H1 (cell line): ENCODE data around the gene TBX21.

Experiments
- ATF2 ChIP-seq: IDR thresholded peaks from 2 replicates; pipeline ENCODE4 v1.6.1; 2012; ENCODE audit warnings: low read length, inconsistent platforms
- BCL11A ChIP-seq, 2 experiments: IDR thresholded peaks; one replicate each; pipeline ENCODE4 v1.6.1; 2011; ENCODE audit warnings: low read depth in 2 of 2, low read length in 2 of 2, mild to moderate bottlenecking in 2 of 2
- POLR2A ChIP-seq, 2 experiments: IDR thresholded peaks; 1 replicate in 1 of 2; 2 replicates in 1 of 2; pipeline ENCODE4 v1.6.1; 2011; ENCODE audit warnings: low read depth in 2 of 2, low read length in 2 of 2, mild to moderate bottlenecking in 2 of 2; ENCODE audit errors: control extremely low read depth in 1 of 2
- POLR2AphosphoS5 ChIP-seq: IDR thresholded peaks from 2 replicates; pipeline ENCODE4 v1.6.1; 2011; ENCODE audit warnings: low read depth, low read length
- RBBP5 ChIP-seq: IDR thresholded peaks from 2 replicates; pipeline ENCODE4 v1.7.1; 2012; ENCODE audit warnings: low read depth, mild to moderate bottlenecking, inconsistent platforms, low read length, moderate library complexity, borderline replicate concordance
- RNF2 ChIP-seq: fragments of 200-900, 300-1000 bp; sonication (generic); IDR thresholded peaks from 2 replicates; pipeline ENCODE4 v1.7.1; 2016; ENCODE audit warnings: borderline replicate concordance, low read depth, mild to moderate bottlenecking, antibody characterized with exemption, low read length; ENCODE audit not compliant: poor library complexity, severe bottlenecking; ENCODE audit errors: missing control alignments
- SP1 ChIP-seq: IDR thresholded peaks from 2 replicates; pipeline ENCODE4 v1.6.1; 2011; ENCODE audit warnings: low read depth, low read length
- TF ChIP-seq, protein P1 (sequence below), 3 experiments: IDR thresholded peaks; 1 replicate in 2 of 3; 2 replicates in 1 of 3; pipeline versions ENCODE4 v1.5.1 to v1.6.1; 2011; ENCODE audit warnings: low read length in 3 of 3, mild to moderate bottlenecking in 3 of 3, inconsistent platforms in 2 of 3, low read depth in 1 of 3, moderate library complexity in 1 of 3; ENCODE audit not compliant: insufficient read depth in 1 of 3; ENCODE audit errors: control extremely low read depth in 1 of 3
- TF ChIP-seq, protein P2 (sequence below): IDR thresholded peaks from 2 replicates; pipeline ENCODE4 v1.6.1; 2011; ENCODE audit warnings: low read length, improper control_type of control experiment

GRCh38 chr17:47717979-47718621 is 14.9 kb upstream of the TBX21 start:
- TF ChIP-seq ATF2 (no peak), RNF2 (no peak), SP1 (no peak), POLR2A (IDR thresholded peaks at IDR 0.05; ENCODE audit: control extremely low read depth in 1 of 2, low read depth in 2 of 2, low read length in 2 of 2) (no peak), POLR2AphosphoS5 (no peak), BCL11A (IDR thresholded peaks at IDR 0.05; ENCODE audit: low read depth in 2 of 2, low read length in 2 of 2) (no peak), RBBP5 (no peak)
- TF ChIP-seq, protein P1, sequence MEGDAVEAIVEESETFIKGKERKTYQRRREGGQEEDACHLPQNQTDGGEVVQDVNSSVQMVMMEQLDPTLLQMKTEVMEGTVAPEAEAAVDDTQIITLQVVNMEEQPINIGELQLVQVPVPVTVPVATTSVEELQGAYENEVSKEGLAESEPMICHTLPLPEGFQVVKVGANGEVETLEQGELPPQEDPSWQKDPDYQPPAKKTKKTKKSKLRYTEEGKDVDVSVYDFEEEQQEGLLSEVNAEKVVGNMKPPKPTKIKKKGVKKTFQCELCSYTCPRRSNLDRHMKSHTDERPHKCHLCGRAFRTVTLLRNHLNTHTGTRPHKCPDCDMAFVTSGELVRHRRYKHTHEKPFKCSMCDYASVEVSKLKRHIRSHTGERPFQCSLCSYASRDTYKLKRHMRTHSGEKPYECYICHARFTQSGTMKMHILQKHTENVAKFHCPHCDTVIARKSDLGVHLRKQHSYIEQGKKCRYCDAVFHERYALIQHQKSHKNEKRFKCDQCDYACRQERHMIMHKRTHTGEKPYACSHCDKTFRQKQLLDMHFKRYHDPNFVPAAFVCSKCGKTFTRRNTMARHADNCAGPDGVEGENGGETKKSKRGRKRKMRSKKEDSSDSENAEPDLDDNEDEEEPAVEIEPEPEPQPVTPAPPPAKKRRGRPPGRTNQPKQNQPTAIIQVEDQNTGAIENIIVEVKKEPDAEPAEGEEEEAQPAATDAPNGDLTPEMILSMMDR (IDR thresholded peaks at IDR 0.05; ENCODE audit: control extremely low read depth in 1 of 3, insufficient read depth in 1 of 3, low read depth in 1 of 3, low read length in 3 of 3), result no peak
- TF ChIP-seq, protein P2, sequence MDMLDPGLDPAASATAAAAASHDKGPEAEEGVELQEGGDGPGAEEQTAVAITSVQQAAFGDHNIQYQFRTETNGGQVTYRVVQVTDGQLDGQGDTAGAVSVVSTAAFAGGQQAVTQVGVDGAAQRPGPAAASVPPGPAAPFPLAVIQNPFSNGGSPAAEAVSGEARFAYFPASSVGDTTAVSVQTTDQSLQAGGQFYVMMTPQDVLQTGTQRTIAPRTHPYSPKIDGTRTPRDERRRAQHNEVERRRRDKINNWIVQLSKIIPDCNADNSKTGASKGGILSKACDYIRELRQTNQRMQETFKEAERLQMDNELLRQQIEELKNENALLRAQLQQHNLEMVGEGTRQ, result no peak
